GM21515 (cell line): ENCODE data around the gene TPST2.

Experiments used
- ATAC-seq: cut with Tn5 transposase; IDR thresholded peaks from one replicate; pipeline ENCODE4 v1.9.1; 2021; ENCODE audit not compliant: unreplicated experiment

Gene TPST2

DNA sequence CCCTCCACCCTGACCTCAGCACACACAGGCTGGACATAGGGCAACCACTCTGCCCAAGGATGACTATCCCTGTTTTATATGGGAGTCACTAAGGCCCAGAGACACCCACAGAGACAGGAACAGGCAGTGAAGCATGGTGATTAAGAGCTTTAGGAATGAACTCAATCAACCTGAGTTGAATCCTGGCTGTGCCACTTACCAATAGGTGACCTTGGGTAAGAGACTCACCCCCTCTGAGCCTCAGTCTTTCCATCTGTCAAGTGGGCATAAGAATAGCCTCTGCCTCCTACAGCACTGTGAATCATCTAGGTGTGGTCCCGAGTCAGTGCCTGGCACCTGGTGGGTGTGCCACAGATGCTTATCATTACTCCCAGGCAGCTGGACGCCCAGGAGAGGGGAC lies 21.1 kb upstream of the TPST2 start:
- no peak for ATAC-seq

DNA sequence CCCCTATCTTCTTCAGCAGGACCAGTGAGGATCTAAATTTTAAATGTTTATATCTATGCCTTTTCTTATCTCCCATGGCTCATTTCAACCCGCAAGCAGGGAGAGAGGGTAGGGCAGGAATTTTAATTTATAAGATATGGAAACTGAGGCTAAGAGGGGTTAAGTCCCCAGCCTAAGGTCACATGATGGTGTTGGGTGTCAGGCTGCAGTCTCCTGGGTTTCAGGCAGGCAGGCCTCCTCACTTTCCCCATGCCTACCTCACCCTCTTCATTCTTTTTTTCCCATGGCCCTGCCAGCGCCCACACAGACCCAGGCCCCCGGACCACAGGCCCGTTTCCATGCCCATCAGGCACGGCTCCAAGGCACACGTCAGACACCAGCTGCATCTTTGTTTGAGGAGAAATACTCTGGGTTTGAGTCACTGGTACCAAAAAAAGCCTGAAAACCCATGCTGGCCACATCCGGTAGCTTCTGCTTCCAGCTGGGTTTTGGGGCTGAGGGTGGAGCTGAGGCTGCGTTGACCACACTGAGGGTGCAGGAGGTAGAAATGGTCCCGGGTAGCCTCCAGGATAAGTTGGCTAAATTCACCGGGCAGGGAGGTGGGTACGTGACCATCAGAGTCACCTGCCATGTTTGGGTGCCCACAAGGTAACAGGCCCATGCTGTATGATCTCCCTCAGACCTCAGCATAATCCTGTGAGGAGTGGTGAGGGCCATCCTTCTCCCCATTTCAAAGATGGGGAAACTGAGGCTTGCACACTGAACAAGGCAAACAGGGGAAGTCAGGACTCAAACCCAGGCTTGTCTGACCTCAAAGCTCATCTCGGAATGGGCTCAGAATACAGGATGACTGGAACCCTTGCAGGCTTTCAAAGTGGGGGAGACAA lies 20.4 kb upstream of the TPST2 start:
- peak; percentile 71 for ATAC-seq

GRCh38 chr22:26609287-26609686 lies 19.4 kb upstream of the TPST2 start:
- ATAC-seq: no peak

- no peak for ATAC-seq
Observed at GRCh38 chr22:26608129-26608528, 18.2 kb upstream of the TPST2 start.

DNA sequence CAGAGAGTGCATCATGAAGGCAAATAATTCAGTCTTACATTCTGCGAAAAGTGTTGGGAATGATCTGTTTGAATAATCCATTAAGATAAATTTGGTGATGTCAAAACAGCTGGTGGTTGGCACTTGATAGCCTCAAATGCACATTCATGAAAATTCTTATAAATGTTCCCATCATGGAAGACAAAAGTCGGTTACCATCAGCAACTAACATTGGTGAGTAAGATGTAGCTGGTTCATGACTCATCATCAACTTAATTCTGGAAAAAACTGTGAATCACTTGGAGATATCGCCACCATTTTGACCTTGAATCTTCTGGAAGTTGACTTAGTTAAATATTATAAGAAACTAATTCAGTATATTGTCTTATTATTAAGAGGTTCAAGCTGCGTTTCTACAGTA lies 16.7 kb upstream of the TPST2 start:
- no peak for ATAC-seq

DNA sequence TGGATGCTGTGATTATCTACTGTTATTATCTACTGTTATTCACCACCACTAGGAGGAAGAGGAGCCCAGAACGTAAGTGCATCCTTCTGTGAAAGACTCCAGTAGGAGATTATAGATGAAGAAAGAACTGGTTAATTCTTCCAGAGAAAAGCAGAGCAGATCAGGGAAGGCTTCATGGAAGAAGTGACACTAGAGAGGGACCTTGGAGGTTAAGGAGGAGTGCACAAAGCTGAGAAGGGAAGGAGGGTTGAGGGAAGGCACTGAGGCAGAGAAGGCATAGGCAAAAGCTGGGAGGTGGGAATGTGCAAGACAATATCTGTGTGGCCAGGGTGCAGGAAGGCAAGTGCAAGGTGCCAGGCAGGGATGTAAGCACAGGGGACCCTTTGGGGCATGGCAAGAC lies 14.4 kb upstream of the TPST2 start:
- no peak for ATAC-seq

DNA sequence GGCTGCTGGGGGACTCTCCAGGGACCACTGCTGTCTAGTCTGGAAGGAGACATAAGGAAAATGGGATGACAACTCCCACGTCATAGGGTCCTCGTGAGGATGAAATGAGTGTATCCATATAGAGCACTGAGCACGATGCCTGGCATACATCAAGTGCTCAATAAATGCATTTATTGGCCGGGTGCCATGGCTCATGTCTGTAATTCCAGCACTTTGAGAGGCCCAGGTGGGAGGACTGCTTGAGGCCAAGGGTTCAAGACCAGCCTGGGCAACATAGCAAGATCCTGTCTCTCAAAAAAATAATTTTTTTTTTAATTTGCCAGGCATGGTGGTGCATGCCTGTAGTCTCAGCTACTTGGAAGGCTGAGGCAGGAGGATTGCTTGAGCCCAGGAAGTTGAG lies 12.2 kb upstream of the TPST2 start:
- no peak for ATAC-seq

DNA sequence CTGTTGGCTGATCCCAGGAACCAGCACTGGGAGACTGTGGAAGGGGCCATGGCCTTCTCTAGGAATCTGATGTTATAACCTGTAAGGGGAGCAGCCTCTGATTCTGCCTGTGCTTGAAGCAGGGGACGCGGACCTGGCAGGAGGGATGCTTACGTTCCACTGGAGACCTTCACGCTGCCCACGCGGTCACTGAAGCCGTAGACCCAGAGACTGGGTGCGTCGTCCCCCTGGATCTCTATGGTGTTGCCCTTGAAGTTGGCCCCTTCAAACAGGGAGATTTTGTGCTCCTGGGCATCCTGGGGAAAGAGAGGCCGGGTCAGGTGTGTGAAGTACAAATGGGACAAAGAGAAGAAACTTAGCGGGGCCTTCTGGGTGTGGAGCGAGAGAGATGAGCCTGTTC lies 11.8 kb upstream of the TPST2 start:
- no peak for ATAC-seq

- no peak for ATAC-seq
Observed at GRCh38 chr22:26599505-26599904, 9.6 kb upstream of the TPST2 start.

DNA sequence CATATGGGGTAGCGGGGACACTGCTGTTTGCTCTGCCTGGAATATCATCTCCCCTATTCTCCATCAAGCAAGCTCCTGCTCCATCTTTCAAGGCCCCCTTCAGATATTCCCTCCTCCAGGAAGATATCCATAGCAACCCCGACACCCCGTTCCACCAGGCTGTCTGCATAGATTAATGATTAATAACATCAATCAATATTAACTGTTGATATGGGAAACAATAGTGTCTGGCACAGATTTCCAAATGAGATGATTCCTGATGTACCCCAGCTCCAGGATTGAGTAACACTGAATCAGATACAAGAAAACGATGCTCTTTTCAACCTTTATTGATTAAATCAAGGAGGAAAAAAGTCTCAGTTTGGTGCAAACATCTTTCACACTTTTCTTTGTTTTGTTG lies 7.5 kb upstream of the TPST2 start:
- ATAC-seq: no peak

DNA sequence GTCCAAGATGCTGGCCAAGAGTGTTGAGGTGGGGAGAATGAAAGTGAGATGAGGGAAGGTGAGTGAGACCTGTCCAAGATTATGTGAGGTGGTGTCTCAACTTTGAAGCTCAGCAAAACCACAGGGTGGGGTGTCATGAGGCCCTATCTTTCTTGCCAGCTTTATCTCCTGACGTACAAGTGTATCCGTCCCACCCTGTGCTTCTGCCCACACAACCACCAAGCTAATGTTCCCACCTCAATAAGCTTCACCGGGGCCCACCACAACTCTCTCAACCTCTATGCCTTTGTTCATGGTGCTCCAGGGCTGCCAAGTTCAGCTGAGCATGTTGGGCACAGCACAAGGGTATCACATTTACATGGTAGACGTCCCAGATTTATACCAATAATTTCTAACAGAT lies 7.1 kb upstream of the TPST2 start:
- ATAC-seq: no peak

DNA sequence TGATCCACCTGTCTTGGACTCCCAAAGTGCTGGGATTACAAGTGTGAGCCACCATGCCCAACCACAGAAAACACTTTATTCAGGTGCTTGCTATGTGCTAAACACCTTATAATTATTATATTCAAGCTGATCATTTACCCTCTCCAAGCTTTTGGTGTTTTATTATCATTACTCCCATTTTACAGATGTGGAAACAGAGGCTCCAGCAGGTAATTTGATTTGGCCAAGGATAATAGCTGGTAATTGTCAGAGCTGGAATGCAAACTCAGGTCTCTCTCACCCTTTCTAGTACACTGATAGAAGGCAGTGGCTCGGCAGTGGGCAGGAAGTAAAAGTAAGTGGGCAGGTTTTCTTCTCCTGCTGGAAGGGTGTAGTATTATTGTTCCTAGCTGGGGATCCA lies 3.8 kb upstream of the TPST2 start:
- ATAC-seq: no peak

GRCh38 chr22:26592421-26592891 lies 2.5 kb upstream of the TPST2 start:
- ATAC-seq: peak; percentile 53

DNA sequence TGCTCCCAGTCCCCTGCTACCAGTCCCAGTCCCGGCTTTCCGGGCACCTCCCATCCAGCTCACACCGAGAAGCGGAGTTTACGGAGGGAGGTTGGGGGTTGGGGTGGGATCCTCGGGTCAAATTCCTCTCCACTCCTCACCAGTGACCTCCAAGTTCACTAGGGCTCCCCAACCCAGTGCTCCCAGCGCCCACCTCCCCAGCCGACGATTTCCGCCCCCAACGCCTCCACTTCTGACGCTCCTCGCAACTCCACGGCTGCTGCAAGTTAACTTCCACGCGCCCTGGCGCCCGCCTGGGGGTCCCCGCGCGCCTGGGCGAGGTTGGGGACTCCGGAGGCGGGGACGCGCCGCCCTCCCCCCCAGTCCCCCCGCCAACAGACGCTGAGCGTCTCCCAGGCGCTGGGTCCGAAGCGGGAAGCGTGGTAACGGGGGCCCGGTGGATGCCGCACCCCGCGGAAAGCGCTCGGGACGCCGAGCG lies 526 bp downstream of the TPST2 start:
- ATAC-seq: peak; percentile 7

DNA sequence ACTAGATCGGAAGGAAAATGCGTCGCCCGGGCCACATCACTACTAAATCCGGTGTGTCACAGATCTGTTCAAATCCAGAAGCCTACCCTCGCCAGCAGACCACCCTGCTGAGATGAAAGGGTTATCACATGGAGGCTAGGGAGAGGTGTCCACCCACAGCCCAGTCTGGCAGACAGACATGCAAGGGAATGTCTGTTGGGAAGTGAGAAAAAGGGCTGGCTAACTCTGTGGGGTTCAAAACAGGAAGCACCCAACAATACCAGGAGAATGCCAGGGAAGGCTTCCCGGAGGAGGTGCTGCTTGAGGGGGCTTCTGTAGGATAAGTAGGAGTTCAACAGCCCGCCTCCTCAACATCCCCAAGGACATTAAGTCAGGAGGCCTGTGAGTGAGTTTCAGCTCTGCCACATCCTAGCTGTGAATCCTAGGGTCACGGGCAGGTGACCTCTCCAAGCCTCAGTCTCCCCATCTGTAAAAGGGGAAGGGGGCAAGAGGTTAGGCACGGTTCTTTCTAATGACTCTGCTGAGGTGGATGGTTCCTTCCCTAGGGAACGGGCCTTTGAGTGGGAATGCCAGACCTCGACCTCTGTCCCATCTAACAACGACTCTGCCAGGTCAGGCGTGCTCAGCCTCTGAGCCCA lies 1.1 kb downstream of the TPST2 start:
- no peak for ATAC-seq

- ATAC-seq: no peak
Observed at GRCh38 chr22:26587991-26588613, 1.8 kb downstream of the TPST2 start.

- ATAC-seq: no peak
Observed at GRCh38 chr22:26586556-26587325, 3.2 kb downstream of the TPST2 start.

GRCh38 chr22:26585104-26585790 lies 4.7 kb downstream of the TPST2 start:
- ATAC-seq: no peak

DNA sequence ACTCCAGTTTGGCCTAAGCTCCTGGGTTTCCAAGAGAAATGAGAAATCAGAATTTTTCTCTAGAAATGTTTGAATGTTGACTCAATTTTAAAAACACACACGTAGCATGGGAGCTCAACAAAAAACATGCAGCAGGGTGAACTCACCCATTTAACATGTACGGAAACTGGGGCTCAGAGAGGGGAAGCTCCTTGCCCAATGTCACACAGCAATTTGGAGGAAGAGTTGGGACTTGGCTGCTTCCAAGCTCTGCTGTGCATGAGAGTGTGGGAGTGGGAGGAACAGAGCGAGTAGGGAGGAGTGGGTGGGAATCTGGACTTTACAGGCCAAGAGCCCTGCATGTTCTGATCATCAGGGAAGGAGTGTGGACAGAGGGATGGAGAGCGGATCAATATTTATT lies 5.9 kb downstream of the TPST2 start:
- no peak for ATAC-seq

DNA sequence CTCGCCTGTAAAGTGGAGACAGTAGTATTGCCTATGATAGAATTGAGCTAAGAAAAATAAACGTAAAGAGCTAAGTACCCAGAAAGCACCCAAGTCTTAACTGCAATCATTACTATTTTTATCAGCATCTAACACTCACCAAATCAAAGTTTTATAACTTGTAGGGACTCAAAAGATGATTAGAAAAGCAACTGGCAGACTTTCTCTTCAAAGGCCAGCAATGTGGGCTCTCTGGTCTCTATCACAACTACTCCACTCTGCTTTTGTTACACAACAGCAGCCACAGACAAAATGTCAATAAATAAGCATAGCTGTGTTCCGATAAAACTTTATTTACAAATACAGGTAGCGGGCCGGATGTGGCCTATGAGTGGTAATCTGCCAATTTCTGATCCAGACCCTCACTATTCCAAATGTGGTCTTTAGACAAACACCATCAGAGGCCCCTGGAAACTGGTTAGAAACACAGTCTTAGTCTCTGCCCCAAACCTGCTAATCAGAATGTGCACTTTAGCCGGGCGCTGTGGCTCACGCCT lies 8.2 kb downstream of the TPST2 start:
- no peak for ATAC-seq
